K562 (cell line): ENCODE data around the gene RNASE8. TPM values are rescaled to one million over a fixed set of nuclear protein-coding genes. Genes with fewer than 3 reads are reported as not detected.

Source experiments
- ATF2 ChIP-seq: sonication (generic); formaldehyde crosslinking; IDR thresholded peaks from 2 replicates; pipeline ENCODE4 v1.8.1; 2022; ENCODE audit warnings: missing genetic modification reagents
- HDAC3 ChIP-seq: fragments of 450-650 bp; IDR thresholded peaks from 2 replicates; pipeline ENCODE4 v1.6.1; 2018; ENCODE audit warnings: borderline replicate concordance, mild to moderate bottlenecking, moderate library complexity; ENCODE audit not compliant: partially characterized antibody
- MGA ChIP-seq: fragments of 450-650 bp; IDR thresholded peaks from 2 replicates; pipeline ENCODE4 v1.6.1; 2016; ENCODE audit warnings: mild to moderate bottlenecking, moderate library complexity
- NCOA1 ChIP-seq: fragments of 450-650 bp; IDR thresholded peaks from 2 replicates; pipeline ENCODE4 v1.6.1; 2016; ENCODE audit warnings: low read depth
- NRF1 ChIP-seq, 2 experiments: fragments of 450-650 bp; IDR thresholded peaks in 1 of 2; conservative IDR thresholded peaks in 1 of 2; 2 replicates each; pipeline ENCODE4 v1.6.1; 2014; ENCODE audit warnings: mild to moderate bottlenecking in 2 of 2
- POLR3A ChIP-seq: IDR thresholded peaks from 2 replicates; pipeline ENCODE4 v1.6.1; 2011; ENCODE audit warnings: borderline replicate concordance, mild to moderate bottlenecking, moderate library complexity; ENCODE audit not compliant: insufficient read length, insufficient read depth; ENCODE audit errors: extremely low read depth
- RNF2 ChIP-seq: sonication (generic); IDR thresholded peaks from 2 replicates; pipeline ENCODE4 v1.6.1; 2016
- SETDB1 ChIP-seq: IDR thresholded peaks from one replicate; pipeline ENCODE4 v1.6.1; 2012; ENCODE audit warnings: low read length, control low read depth, inconsistent platforms
- SNIP1 ChIP-seq: fragments of 450-650 bp; IDR thresholded peaks from 2 replicates; pipeline ENCODE4 v1.7.1; 2017; ENCODE audit warnings: low read depth, mild to moderate bottlenecking
- TAL1 ChIP-seq: fragments of 450-650 bp; IDR thresholded peaks from 2 replicates; pipeline ENCODE4 v1.6.1; 2016; ENCODE audit warnings: mild to moderate bottlenecking
- ZNF644 ChIP-seq: fragments of 200-800 bp; sonication (Bioruptor generic); IDR thresholded peaks from 2 replicates; pipeline ENCODE4 v1.6.1; 2016; ENCODE audit warnings: low read depth, missing genetic modification characterization, missing compliant biosample characterization
- polyA plus RNA-seq, 8 experiments: library from polyadenylated mRNA; depleted of rRNA in 4 of 8; stranded (reverse) in 5 of 8; unstranded in 3 of 8; fragments of >200 nt; fragmentation: Nextera tagmentation in 2 of 8; fragmentation: Illumina TruSeq in 1 of 8; extraction: Ambion mirVana in 2 of 8; extraction: Trizol in 1 of 8; gene quantifications; 2 replicates each; pipeline versions ENCODE4 v1.2.1 to v1.2.3, GENCODE V29; 2011 to 2014; ENCODE audit warnings: inconsistent platforms in 1 of 8, missing spikeins in 1 of 8
- total RNA-seq, 7 experiments: library from RNA; depleted of rRNA in 6 of 7; stranded (reverse); fragments of >200 nt in 6 of 7; fragmentation: Illumina TruSeq in 2 of 7; extraction: Trizol in 2 of 7; gene quantifications; 2 replicates each; pipeline versions ENCODE4 v1.2.1 to v1.2.3, GENCODE V29; 2011 to 2021; ENCODE audit warnings: low replicate concordance in 1 of 7
- TF ChIP-seq, protein P1 (sequence below): fragments of 250-450 bp; sonication (Bioruptor Pico); IDR thresholded peaks from 2 replicates; pipeline ENCODE4 v1.4.0; 2020; ENCODE audit warnings: borderline replicate concordance
- TF ChIP-seq, protein P2 (sequence below): fragments of 450-650 bp; IDR thresholded peaks from 2 replicates; pipeline ENCODE4 v1.6.1; 2014; ENCODE audit warnings: low read depth, mild to moderate bottlenecking, moderate library complexity, borderline replicate concordance

The RNASE8 gene
- total and polyA plus RNA-seq, 9 of the 15 experiments (the other 6 are each of a cell fraction or from before 2014, with no cell fraction given) = not detected

DNA sequence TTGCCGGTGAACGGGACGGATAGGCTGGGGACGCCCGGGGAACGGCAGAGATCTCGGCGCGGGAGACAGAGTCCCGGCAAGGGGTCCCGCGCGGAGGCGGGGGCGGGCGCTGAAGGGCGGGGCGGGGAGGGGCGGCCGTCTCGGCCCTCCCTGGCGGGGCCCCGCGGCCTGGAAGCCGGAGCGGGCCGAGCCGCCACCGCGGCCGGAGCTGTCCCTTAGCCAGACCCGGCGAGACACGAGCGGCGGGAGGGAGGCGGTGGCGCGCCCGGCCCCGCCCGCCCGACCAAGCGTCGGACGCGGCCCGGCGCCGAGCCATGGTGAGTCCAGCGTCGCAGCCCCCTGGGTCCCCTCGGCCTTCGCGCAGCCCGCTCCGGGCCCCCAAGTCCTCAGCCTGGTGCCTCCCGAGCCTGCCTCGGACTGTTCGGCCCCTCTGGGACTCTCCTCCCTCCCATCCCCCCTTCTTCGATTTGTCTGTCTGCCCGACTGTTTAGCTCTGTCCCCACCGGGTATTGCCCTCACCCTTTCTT is 12.5 kb downstream of the RNASE8 start, which contains the start of gene ARHGEF40 (continued):
- TF ChIP-seq MGA (no peak), NCOA1 (no peak), SNIP1 (no peak), NRF1 (conservative IDR thresholded peaks at IDR 0.05 in 1 of 2, IDR thresholded peaks at IDR 0.05 in 1 of 2) (no peak), POLR3A (no peak), SETDB1 (no peak), RNF2 (no peak), ZNF644 (tag) (no peak), TAL1 (no peak), HDAC3 (no peak), ATF2 (no peak)
- TF ChIP-seq, protein P1, sequence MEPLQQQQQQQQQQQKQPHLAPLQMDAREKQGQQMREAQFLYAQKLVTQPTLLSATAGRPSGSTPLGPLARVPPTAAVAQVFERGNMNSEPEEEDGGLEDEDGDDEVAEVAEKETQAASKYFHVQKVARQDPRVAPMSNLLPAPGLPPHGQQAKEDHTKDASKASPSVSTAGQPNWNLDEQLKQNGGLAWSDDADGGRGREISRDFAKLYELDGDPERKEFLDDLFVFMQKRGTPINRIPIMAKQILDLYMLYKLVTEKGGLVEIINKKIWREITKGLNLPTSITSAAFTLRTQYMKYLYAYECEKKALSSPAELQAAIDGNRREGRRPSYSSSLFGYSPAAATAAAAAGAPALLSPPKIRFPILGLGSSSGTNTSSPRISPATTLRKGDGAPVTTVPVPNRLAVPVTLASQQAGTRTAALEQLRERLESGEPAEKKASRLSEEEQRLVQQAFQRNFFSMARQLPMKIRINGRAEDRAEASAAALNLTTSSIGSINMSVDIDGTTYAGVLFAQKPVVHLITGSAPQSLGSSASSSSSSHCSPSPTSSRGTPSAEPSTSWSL (CRISPR knock-in tag) = no peak
- TF ChIP-seq, protein P2, sequence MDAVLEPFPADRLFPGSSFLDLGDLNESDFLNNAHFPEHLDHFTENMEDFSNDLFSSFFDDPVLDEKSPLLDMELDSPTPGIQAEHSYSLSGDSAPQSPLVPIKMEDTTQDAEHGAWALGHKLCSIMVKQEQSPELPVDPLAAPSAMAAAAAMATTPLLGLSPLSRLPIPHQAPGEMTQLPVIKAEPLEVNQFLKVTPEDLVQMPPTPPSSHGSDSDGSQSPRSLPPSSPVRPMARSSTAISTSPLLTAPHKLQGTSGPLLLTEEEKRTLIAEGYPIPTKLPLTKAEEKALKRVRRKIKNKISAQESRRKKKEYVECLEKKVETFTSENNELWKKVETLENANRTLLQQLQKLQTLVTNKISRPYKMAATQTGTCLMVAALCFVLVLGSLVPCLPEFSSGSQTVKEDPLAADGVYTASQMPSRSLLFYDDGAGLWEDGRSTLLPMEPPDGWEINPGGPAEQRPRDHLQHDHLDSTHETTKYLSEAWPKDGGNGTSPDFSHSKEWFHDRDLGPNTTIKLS = no peak
